HG03521 (cell line): ENCODE measurements around the gene ADCK1.
"Not testable (repeated sequence)": the region's sequence is repeated elsewhere in the genome, so short reads cannot be mapped to it uniquely, and the experiment has no call there.

ENCODE experiments used
- ATAC-seq: cut with Tn5 transposase; IDR thresholded peaks from one replicate; pipeline ENCODE4 v1.9.1; 2021; ENCODE audit warnings: mild to moderate bottlenecking, moderate library complexity; ENCODE audit not compliant: unreplicated experiment

Gene ADCK1, protein sequence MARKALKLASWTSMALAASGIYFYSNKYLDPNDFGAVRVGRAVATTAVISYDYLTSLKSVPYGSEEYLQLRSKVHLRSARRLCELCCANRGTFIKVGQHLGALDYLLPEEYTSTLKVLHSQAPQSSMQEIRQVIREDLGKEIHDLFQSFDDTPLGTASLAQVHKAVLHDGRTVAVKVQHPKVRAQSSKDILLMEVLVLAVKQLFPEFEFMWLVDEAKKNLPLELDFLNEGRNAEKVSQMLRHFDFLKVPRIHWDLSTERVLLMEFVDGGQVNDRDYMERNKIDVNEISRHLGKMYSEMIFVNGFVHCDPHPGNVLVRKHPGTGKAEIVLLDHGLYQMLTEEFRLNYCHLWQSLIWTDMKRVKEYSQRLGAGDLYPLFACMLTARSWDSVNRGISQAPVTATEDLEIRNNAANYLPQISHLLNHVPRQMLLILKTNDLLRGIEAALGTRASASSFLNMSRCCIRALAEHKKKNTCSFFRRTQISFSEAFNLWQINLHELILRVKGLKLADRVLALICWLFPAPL

DNA sequence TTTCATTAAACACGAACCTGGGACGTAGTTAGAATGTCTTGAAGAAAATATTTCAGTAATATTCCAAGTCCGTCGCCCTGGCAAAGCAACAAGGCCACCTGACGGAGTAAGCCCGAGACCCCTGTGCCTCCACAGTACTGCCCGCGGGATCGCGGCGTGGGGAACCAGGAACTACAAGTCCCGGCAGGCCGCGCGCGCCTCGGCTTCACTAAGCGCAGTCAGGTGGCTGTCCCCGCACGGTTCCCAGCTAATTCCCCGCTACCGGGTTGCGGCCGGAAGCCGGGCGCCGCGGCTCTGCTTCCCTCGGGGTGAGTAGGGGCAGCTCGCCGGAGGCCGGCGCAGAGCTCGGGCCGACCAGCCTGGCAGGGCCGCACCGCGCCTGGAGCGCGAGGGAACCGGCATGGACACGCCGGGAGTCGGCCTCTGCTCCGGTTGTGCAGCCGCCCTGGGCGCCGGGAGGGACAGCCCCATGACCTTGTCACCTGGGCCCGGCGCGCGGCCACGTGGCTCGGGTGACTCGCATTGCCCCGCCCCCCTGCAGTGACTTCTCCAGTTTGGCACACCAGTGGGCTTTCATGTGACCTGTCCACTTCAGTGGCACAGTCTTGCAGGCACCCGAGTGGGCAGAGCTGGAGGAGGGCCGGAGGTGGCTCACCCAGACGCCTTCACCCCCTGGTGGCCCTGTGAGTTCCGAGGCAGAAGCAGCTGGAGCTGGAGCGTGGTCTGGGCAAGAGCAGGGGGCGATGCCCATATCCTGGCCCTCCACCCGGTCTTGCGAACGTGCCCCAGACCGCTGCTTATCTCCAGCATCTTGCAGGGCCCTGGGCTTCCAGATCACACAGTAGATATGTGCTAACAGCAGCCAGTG is at the start of gene ADCK1:
TSS of gene ADCK1 (plus strand) at position 247 of the 868 bp plus-strand sequence. CDS start 18,870 bp downstream, outside the sequence.
- peak; percentile 95 for ATAC-seq

- ATAC-seq: no peak
Measured at GRCh38 chr14:77752266-77752665, 47.6 kb upstream of the ADCK1 start.

DNA sequence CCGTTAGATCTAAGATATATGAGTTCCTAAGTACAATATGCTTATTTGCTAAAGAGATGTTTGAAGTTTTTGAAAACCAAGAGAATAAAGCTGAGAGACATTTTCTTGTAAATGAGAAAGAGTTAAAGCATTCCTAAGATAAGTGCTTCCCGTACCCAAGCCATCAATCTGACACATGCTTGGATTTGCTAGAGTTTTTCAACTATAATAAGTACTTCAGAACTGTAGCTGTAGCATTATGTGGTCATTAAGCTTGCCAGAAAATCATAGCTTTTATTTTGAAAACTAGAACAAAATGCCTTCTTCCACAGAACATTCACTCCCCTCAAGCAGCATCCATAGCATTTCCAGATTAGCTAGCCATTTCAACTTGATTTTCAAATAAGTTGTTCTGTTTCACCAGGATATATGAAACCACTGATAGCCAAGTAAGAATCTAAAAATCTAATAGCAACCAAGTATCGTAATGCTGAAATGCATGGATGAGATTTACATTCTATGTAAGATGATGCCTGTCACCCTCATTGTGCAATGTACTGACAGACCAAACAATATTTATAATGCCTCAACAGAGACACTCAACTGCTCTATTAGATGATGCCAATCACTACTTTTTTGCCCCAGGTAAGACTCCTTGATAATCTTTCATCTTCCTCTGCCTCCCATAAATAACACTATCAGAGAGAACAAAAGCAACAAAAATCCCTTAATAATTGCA is 47.0 kb upstream of the ADCK1 start:
- ATAC-seq: no peak

DNA sequence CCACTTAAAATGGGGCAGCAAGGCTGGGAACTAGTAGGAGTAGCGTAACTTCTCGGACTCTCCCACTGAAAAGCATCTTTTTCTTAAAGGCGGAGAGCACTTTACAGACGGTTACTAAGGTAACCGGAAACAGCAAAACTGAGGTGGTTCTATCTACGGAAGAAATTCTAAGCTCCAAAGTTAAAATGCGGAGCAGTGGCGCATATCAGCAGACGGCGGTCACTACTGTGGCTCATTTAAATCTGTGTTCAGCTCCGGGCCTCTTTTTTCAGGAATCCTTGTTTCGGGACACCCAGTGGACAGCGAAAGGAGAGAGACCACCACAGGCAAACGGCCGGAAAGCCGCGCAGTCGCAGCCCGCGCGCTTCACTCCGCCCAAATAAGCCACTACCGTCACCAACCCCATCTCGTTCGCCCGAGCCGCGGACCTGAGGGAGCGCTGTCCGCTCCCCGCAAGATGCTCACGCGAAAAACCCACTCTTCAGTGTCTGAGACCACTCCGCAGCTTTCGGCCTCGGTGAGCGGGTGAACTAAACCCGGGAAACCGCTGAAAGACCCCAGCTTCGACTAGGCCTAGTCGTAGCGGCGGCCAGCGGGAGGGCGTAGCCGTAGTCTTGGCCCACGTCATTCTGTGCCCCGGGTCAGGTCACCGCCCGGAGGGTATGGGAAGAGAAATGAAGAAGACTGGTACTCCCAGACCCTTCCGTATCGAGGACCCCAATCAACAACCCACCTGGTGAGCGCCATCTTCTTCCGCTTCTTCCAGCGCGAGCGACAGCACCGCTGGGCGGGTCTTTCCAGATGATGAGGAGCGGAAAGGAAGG is 39.3 kb upstream of the ADCK1 start, which contains the start of gene SNW1:
TSS of gene SNW1 (minus strand) at position 776 of the 824 bp plus-strand sequence. CDS start at position 747, 29 bp downstream.
- peak; percentile 88 for ATAC-seq

GRCh38 chr14:77761205-77761931 is 38.5 kb upstream of the ADCK1 start:
- ATAC-seq: peak; percentile 20

DNA sequence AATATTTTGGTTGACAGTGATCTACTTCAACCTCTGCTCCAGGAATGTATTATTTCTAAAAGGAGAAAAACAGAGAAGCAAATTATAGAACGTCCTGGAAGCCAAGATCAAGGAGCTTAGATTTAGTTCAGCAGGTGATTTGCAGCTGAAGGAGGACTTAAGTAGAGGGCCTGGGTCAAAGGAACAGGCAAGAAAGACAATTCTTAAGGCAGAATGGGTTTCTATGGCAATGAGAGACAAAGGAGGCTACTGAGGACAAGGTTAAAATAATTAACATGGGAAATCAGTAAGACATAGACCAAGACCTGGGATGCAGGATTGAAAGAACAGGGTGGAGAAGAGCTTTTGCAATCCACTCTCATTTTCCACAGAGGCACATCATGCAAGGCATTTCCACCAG is 36.6 kb upstream of the ADCK1 start:
- ATAC-seq: no peak

DNA sequence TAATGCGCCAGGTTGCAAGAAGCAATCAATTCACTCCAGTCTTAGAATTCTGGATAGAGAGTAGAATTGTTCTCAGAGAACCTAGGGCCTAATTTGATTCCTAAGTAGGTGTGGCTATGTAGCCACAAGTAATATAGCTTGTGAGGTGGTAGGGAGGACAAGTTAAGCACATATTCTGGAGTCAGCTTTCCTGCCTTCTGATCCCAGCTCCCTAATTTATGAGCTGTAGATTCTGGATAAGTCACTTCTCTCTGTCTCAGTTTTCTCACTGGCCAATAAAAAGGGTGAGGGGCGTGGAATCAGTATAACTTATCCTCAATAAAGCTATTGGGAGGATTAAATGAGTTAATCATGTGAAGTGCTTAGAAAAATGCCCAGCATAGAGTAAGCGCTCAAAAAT is 35.9 kb upstream of the ADCK1 start:
- no peak for ATAC-seq

GRCh38 chr14:77768442-77769069 is 31.4 kb upstream of the ADCK1 start:
- not testable (repeated sequence) for ATAC-seq

- not testable (repeated sequence) for ATAC-seq
Measured at GRCh38 chr14:77773966-77774365, 25.9 kb upstream of the ADCK1 start.

- ATAC-seq: no peak
Measured at GRCh38 chr14:77782202-77782601, 17.7 kb upstream of the ADCK1 start.

GRCh38 chr14:77786148-77786547 is 13.8 kb upstream of the ADCK1 start:
- ATAC-seq: no peak

- no peak for ATAC-seq
Measured at GRCh38 chr14:77790566-77791224, 9.2 kb upstream of the ADCK1 start.

DNA sequence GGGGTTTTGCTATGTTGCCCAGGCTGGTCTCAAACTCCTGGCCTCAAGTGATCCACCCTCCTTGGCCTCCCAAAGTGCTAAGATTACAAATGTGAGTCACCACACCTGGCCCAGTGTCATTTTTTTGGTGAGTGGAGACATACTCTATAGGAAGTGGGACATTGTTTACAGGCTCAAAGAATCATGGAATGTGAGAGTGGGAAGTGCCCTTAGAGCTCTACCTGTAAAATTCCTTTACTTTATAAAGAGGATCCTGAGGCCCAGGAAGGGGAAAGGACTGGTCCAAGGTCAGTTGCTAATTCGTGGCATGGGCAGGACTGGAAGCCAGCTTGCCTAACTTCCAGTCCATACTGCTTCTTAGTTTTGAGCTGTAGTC is 8.7 kb upstream of the ADCK1 start:
- ATAC-seq: no peak

DNA sequence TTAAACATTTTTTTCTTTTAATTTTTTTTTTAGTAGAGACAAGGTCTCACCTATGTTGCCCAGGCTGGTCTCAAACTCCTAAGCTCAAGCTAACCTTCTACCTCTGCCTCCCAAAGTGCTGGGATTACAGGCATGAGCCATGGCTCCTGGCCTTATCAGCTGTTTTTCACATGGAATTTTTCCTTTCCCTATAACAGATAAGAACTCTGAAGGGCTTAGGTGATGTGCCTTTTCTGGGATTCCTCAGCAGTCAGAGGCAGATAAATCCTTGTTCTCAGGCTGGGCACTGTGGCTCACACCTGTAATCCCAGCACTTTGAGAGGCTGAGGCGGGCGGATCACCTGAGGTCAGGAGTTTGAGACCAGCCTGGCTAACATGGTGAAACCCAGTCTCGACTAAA is 6.7 kb upstream of the ADCK1 start:
- not testable (repeated sequence) for ATAC-seq

DNA sequence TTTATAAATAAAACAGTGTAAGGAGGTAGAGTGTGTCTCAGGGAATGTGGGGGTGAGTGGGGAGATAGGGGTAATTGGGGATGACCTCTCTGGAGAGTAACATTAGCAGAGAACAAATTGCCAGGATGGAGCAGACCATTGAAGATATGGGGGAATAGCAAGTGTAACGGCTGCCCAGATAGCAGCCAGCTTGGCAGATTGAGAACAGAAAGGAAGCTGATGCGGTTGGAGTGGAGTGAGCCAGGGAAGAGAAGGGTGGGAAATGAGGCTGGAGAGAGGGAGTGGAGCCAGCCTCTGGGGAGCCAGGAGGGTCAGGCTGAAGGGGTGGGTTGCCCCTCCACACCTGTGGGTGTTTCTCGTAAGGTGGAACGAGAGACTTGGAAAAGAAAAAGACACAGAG is 5.6 kb upstream of the ADCK1 start:
- no peak for ATAC-seq

DNA sequence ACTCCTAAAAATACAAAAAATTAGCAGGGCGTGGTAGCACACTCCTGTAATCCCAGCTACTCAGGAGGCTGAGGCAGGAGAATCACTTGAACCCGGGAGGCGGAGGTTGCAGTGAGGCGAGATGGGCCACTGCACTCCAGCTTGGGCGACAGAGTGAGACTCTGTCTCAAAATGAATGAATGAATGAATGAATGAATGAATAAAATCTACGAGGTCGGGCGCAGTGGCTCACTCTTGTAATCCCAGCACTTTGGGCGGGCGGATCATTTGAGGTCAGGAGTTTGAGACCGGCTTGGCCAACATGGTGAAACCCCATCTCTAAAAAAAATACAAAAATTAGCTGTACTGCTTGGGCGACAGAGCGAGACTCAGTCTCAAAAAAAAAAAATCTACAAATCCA is 453 bp upstream of the ADCK1 start:
- not testable (repeated sequence) for ATAC-seq

- no peak for ATAC-seq
Measured at GRCh38 chr14:77800814-77801213, 905 bp downstream of the ADCK1 start.

GRCh38 chr14:77804592-77804991 is 4.7 kb downstream of the ADCK1 start:
- no peak for ATAC-seq
